H1 (cell line): ENCODE measurements around the gene COL12A1. TPM values are rescaled to one million over a fixed set of nuclear protein-coding genes. Genes with fewer than 3 reads are reported as not detected.

Experiments
- CTCF ChIA-PET: fragments of 300-600 bp; sonication (Branson Sonifier 250); formaldehyde crosslinking; loops from one replicate; lab custom pipeline; 2021; ENCODE audit not compliant: partially characterized antibody; lab: Charles Lee
- POLR2A ChIA-PET: fragments of 300-600 bp; sonication (Branson Sonifier 250); formaldehyde crosslinking; loops from one replicate; lab custom pipeline; 2021; ENCODE audit warnings: inconsistent platforms; ENCODE audit not compliant: partially characterized antibody; lab: Charles Lee
- DNase-seq, 2 experiments: peaks; one replicate each; pipeline versions ENCODE4 v3.0.0 to v3.0.0-alpha.2; 2010 to 2022; ENCODE audit warnings: low spot score in 2 of 2, low read depth in 1 of 2, mixed read lengths in 1 of 2
- FAIRE-seq: peaks from 2 replicates; lab custom pipeline; 2011; peaks lifted over from hg19 to GRCh38; lab: Jason Lieb, UNC
- H2AFZ ChIP-seq: 2 replicates; pipeline ENCODE4 v1.8.1; 2012; ENCODE audit warnings: low read length, inconsistent platforms
- H2AK5ac ChIP-seq: 2 replicates; pipeline ENCODE4 v1.6.1; 2013; ENCODE audit warnings: low read depth, low read length
- H2BK120ac ChIP-seq: replicated peaks from 2 replicates; pipeline ENCODE3; 2013; ENCODE audit warnings: low read depth, low read length, inconsistent platforms
- H2BK12ac ChIP-seq: 2 replicates; pipeline ENCODE4 v1.6.1; 2013; ENCODE audit warnings: low read depth, low read length
- H2BK15ac ChIP-seq: 2 replicates; pipeline ENCODE4 v1.6.1; 2013; ENCODE audit warnings: low read length
- H2BK20ac ChIP-seq: 2 replicates; pipeline ENCODE4 v1.6.1; 2013; ENCODE audit warnings: low read length
- H2BK5ac ChIP-seq: 2 replicates; pipeline ENCODE4 v1.6.1; 2013; ENCODE audit warnings: low read depth, low read length
- H3K14ac ChIP-seq: 2 replicates; pipeline ENCODE4 v1.6.1; 2013; ENCODE audit warnings: inconsistent platforms; ENCODE audit not compliant: insufficient read length
- H3K18ac ChIP-seq: 2 replicates; pipeline ENCODE4 v1.6.1; 2013; ENCODE audit warnings: low read length; ENCODE audit errors: extremely low read depth
- H3K23ac ChIP-seq: 2 replicates; pipeline ENCODE4 v1.6.1; 2013; ENCODE audit warnings: inconsistent platforms; ENCODE audit not compliant: insufficient read length
- H3K23me2 ChIP-seq: 2 replicates; pipeline ENCODE4 v1.6.1; 2013; ENCODE audit warnings: low read depth, low read length
- H3K27ac ChIP-seq: 2 replicates; pipeline ENCODE4 v1.6.1; 2011; ENCODE audit warnings: low read depth, low read length, inconsistent platforms
- H3K27me3 ChIP-seq, 4 experiments: replicated peaks in 1 of 4; 1 replicate in 1 of 4; 2 replicates in 3 of 4; pipeline versions ENCODE4 v1.6.1 to v1.8.1; 2011 to 2013; ENCODE audit warnings: low read length in 3 of 4, mild to moderate bottlenecking in 3 of 4, inconsistent platforms in 2 of 4, mixed read lengths in 2 of 4, moderate library complexity in 1 of 4; ENCODE audit not compliant: control insufficient read depth in 3 of 4, insufficient read depth in 3 of 4; ENCODE audit errors: extremely low read depth in 1 of 4
- H3K36me3 ChIP-seq, 4 experiments: 2 replicates each; pipeline versions ENCODE4 v1.6.1 to v1.8.1; 2011 to 2013; ENCODE audit warnings: mild to moderate bottlenecking in 4 of 4, low read length in 3 of 4, moderate library complexity in 2 of 4, control low read depth in 1 of 4, inconsistent platforms in 1 of 4; ENCODE audit not compliant: insufficient read depth in 4 of 4, control insufficient read depth in 2 of 4
- H3K4ac ChIP-seq: replicated peaks from 2 replicates; pipeline ENCODE3; 2013; ENCODE audit warnings: low read length, low read depth, mixed read lengths, inconsistent platforms; ENCODE audit not compliant: insufficient read length
- H3K4me1 ChIP-seq, 4 experiments: replicated peaks in 1 of 4; 1 replicate in 1 of 4; 2 replicates in 3 of 4; pipeline versions ENCODE4 v1.6.1 to v1.8.1; 2011 to 2013; ENCODE audit warnings: low read length in 3 of 4, inconsistent platforms in 2 of 4, mixed read lengths in 1 of 4; ENCODE audit not compliant: insufficient read depth in 4 of 4, control insufficient read depth in 3 of 4
- H3K4me2 ChIP-seq, 2 experiments: 2 replicates each; pipeline versions ENCODE4 v1.6.1 to v1.8.1; 2011 to 2013; ENCODE audit warnings: low read depth in 2 of 2, low read length in 2 of 2, control low read depth in 1 of 2, inconsistent platforms in 1 of 2, mild to moderate bottlenecking in 1 of 2; ENCODE audit not compliant: insufficient read depth in 1 of 2
- H3K4me3 ChIP-seq, 4 experiments: fragments of 200-600, 300-600 bp in 1 of 4; sonication (generic), shearing (Covaris generic), sonication (Bioruptor Twin) in 1 of 4; 2 replicates each; pipeline versions ENCODE4 v1.5.1 to v1.8.1; 2011 to 2016; ENCODE audit warnings: low read length in 4 of 4, low read depth in 3 of 4, control low read depth in 2 of 4, inconsistent platforms in 2 of 4, mild to moderate bottlenecking in 2 of 4, mixed read lengths in 1 of 4, moderate library complexity in 1 of 4; ENCODE audit not compliant: insufficient read depth in 2 of 4; ENCODE audit errors: extremely low read depth in 1 of 4
- H3K56ac ChIP-seq: replicated peaks from 2 replicates; pipeline ENCODE3; 2013; ENCODE audit warnings: low read depth, mild to moderate bottlenecking, mixed read lengths, low read length, inconsistent platforms; ENCODE audit not compliant: insufficient read length
- H3K79me1 ChIP-seq: 2 replicates; pipeline ENCODE4 v1.6.1; 2013; ENCODE audit warnings: low read depth, low read length, control low read depth
- H3K79me2 ChIP-seq, 2 experiments: 2 replicates each; pipeline versions ENCODE4 v1.6.1 to v1.8.1; 2012 to 2013; ENCODE audit warnings: low read length in 2 of 2, mild to moderate bottlenecking in 2 of 2, inconsistent platforms in 1 of 2; ENCODE audit not compliant: insufficient read depth in 2 of 2, control insufficient read depth in 1 of 2
- H3K9ac ChIP-seq, 4 experiments: replicated peaks in 1 of 4; 1 replicate in 1 of 4; 2 replicates in 3 of 4; pipeline versions ENCODE4 v1.6.1 to v1.8.1; 2011 to 2013; ENCODE audit warnings: low read depth in 3 of 4, low read length in 3 of 4, control low read depth in 2 of 4, mild to moderate bottlenecking in 2 of 4, moderate library complexity in 2 of 4, inconsistent platforms in 1 of 4; ENCODE audit errors: extremely low read depth in 1 of 4
- H3K9me3 ChIP-seq, 2 experiments: 2 replicates each; pipeline versions ENCODE4 v1.6.1 to v1.8.1; 2012 to 2013; ENCODE audit warnings: mild to moderate bottlenecking in 2 of 2, moderate library complexity in 2 of 2, control low read depth in 1 of 2, inconsistent platforms in 1 of 2, low read depth in 1 of 2, low read length in 1 of 2, mixed read lengths in 1 of 2; ENCODE audit not compliant: insufficient read depth in 2 of 2
- H4K20me1 ChIP-seq, 2 experiments: replicated peaks in 1 of 2; 2 replicates each; pipeline versions ENCODE3 to v1.8.1; 2011 to 2013; ENCODE audit warnings: inconsistent platforms in 2 of 2, low read length in 2 of 2, mild to moderate bottlenecking in 1 of 2; ENCODE audit not compliant: insufficient read depth in 2 of 2, control insufficient read depth in 1 of 2
- H4K5ac ChIP-seq: 2 replicates; pipeline ENCODE4 v1.6.1; 2013; ENCODE audit warnings: low read length, low read depth, mixed read lengths, inconsistent platforms; ENCODE audit not compliant: insufficient read length
- H4K8ac ChIP-seq: 2 replicates; pipeline ENCODE4 v1.8.0; 2013; ENCODE audit warnings: mild to moderate bottlenecking, moderate library complexity, low read length, inconsistent platforms; ENCODE audit not compliant: insufficient read depth; ENCODE audit errors: extremely low read depth
- H4K91ac ChIP-seq: replicated peaks from 2 replicates; pipeline ENCODE3; 2013; ENCODE audit warnings: low read length, mixed read lengths, inconsistent platforms; ENCODE audit not compliant: insufficient read length
- ASH2L ChIP-seq: fragments of 200-600, 300-600 bp; sonication (generic); IDR thresholded peaks from one replicate; pipeline ENCODE4 v1.7.1; 2017; ENCODE audit warnings: low read length
- BACH1 ChIP-seq: IDR thresholded peaks from 2 replicates; pipeline ENCODE4 v1.6.1; 2012; ENCODE audit warnings: low read length, improper control_type of control experiment
- CREB1 ChIP-seq: IDR thresholded peaks from 2 replicates; pipeline ENCODE4 v1.6.1; 2012; ENCODE audit warnings: inconsistent platforms
- EP300 ChIP-seq, 2 experiments: IDR thresholded peaks; 1 replicate in 1 of 2; 2 replicates in 1 of 2; pipeline ENCODE4 v1.6.1; 2011 to 2012; ENCODE audit warnings: low read depth in 2 of 2, low read length in 2 of 2, mild to moderate bottlenecking in 2 of 2, borderline replicate concordance in 1 of 2, inconsistent platforms in 1 of 2, moderate library complexity in 1 of 2
- HDAC2 ChIP-seq, 2 experiments: fragments of 300-600 bp in 1 of 2; sonication (generic) in 1 of 2; IDR thresholded peaks; 2 replicates each; pipeline ENCODE4 v1.6.1; 2011 to 2012; ENCODE audit warnings: low read depth in 2 of 2, low read length in 2 of 2, mild to moderate bottlenecking in 2 of 2, moderate library complexity in 2 of 2, borderline replicate concordance in 1 of 2, inconsistent platforms in 1 of 2
- RBBP5 ChIP-seq: IDR thresholded peaks from 2 replicates; pipeline ENCODE4 v1.7.1; 2012; ENCODE audit warnings: low read depth, mild to moderate bottlenecking, inconsistent platforms, low read length, moderate library complexity, borderline replicate concordance
- RFX5 ChIP-seq: IDR thresholded peaks from 2 replicates; pipeline ENCODE4 v1.6.1; 2011; ENCODE audit warnings: low read depth, low read length, improper control_type of control experiment, borderline replicate concordance
- SIN3A ChIP-seq, 2 experiments: IDR thresholded peaks in 1 of 2; conservative IDR thresholded peaks in 1 of 2; 2 replicates each; pipeline ENCODE4 v1.6.1; 2011 to 2012; ENCODE audit warnings: low read length in 2 of 2, improper control_type of control experiment in 1 of 2, low read depth in 1 of 2, mild to moderate bottlenecking in 1 of 2
- SIX5 ChIP-seq: IDR thresholded peaks from 2 replicates; pipeline ENCODE4 v1.6.1; 2011; ENCODE audit warnings: mild to moderate bottlenecking, low read depth, low read length
- SRF ChIP-seq: IDR thresholded peaks from 2 replicates; pipeline ENCODE4 v1.6.1; 2011; ENCODE audit warnings: mild to moderate bottlenecking, low read depth, low read length, moderate library complexity
- YY1 ChIP-seq: IDR thresholded peaks from 2 replicates; pipeline ENCODE4 v1.6.1; 2011; ENCODE audit warnings: low read depth, mild to moderate bottlenecking, low read length
- WGBS, 2 experiments: shearing (Covaris generic) in 1 of 2; methylation state at CpG; one replicate each; pipeline versions ENCODE4 v1.1.6 to v1.1.7; 2013 to 2015; ENCODE audit warnings: low lambda C conversion rate in 2 of 2, mixed read lengths in 2 of 2, inconsistent platforms in 1 of 2, low coverage in 1 of 2, missing lambda C conversion rate in 1 of 2; ENCODE audit not compliant: insufficient replicate concordance in 2 of 2, insufficient coverage in 1 of 2, insufficient read length in 1 of 2; ENCODE audit errors: extremely low coverage in 1 of 2, missing lambda C conversion rate in 1 of 2; 5-methylcytosine and 5-hydroxymethylcytosine counted together
- polyA plus RNA-seq, 7 experiments: library from polyadenylated mRNA; depleted of rRNA in 3 of 7; stranded (reverse) in 5 of 7; unstranded in 2 of 7; fragments of >200 nt in 5 of 7; fragments of 200-250 nt in 2 of 7; gene quantifications; 1 replicate in 5 of 7; 2 replicates in 1 of 7; 4 replicates in 1 of 7; pipeline versions ENCODE4 v1.2.1 to v1.2.3, GENCODE V29; 2011 to 2013; ENCODE audit warnings: missing spikeins in 2 of 7, mixed read lengths in 2 of 7
- total RNA-seq: library from RNA; stranded (reverse); fragmentation: NEBNext Ultra II Directional; extraction: Animal tissue kit (Norgen Biotek cat#: 25700); gene quantifications from 2 replicates; pipeline ENCODE4 v1.2.1, GENCODE V29; 2021

Gene COL12A1
- total and polyA plus RNA-seq, 2 of the 8 experiments (the other 6 are each of a cell fraction or from before 2014, with no cell fraction given): 1.4 to 4.7 TPM

- H3K9me3 ChIP-seq: no peaks in the 10 kb centered on the region
- peak overlapping the region in 1 of 4 experiments; percentile 1; a peak in 1 of 7 replicates for H3K9ac ChIP-seq
- no peak overlapping the region for H2BK20ac ChIP-seq
- ChIA-PET CTCF (interaction anchor here (0.6 to 11.0 kb wide), 24 partner anchors 11 to 1466 kb away, joined by 3 to 104 read pairs (median 5); no protein-coding TSS in a partner anchor), POLR2A (interaction anchor here (0.8 to 1.2 kb wide), 3 partner anchors 30 to 396 kb away, joined by 3 to 4 read pairs (median 3); partner anchors contain the start of gene SENP6)
- H3K23me2 ChIP-seq: peaks cover 45% of the 10 kb centered on the region
- peaks cover 0 to 2% of the 10 kb centered on the region in 2 experiments for H4K20me1 ChIP-seq
- no peak overlapping the region for H4K91ac ChIP-seq
- H3K56ac ChIP-seq: no peak overlapping the region
- H4K8ac ChIP-seq: no peak overlapping the region
- H4K5ac ChIP-seq: no peak overlapping the region
- H2AK5ac ChIP-seq: no peak overlapping the region
- H3K36me3 ChIP-seq: no peaks in the 10 kb centered on the region
- peaks cover 0 to 29% (median 9%) of the 10 kb centered on the region in 4 experiments; a peak in 4 of 7 replicates for H3K4me1 ChIP-seq
- H2BK15ac ChIP-seq: peak overlapping the region; percentile 41; the same call in 1 of the 2 replicates
- H3K27me3 ChIP-seq: peaks cover 40 to 80% (median 72%) of the 10 kb centered on the region in 4 experiments
- FAIRE-seq: no peak
- no peak overlapping the region for H2BK120ac ChIP-seq
- 2% methylated on average over 47 of the region's 47 CpGs; no CpG with 5 or more reads in 1 of the 2 experiments for WGBS, 2 experiments
- no peak overlapping the region for H3K14ac ChIP-seq
- H2BK5ac ChIP-seq: no peak overlapping the region
- H3K23ac ChIP-seq: no peak overlapping the region
- H2AFZ ChIP-seq: peak overlapping the region; percentile 94
- peak overlapping the region; percentile 65; the same call in 1 of the 2 replicates for H2BK12ac ChIP-seq
- peak in 1 of 2 experiments; percentile 74 for DNase-seq
- H3K79me1 ChIP-seq: no peaks in the 10 kb centered on the region
- H3K4me3 ChIP-seq: peak overlapping the region; percentile 55 to 77 (median 66)
- no peak overlapping the region; the same call in 1 of the 2 replicates for H3K18ac ChIP-seq
- no peaks in the 10 kb centered on the region for H3K79me2 ChIP-seq
- no peak overlapping the region for H3K27ac ChIP-seq
- H3K4ac ChIP-seq: no peak overlapping the region
- peak overlapping the region; percentile 97 to 99 for H3K4me2 ChIP-seq
- no peak for TF ChIP-seq ASH2L
- TF ChIP-seq SRF: no peak
- TF ChIP-seq HDAC2 (IDR thresholded peaks at IDR 0.05; ENCODE audit: borderline replicate concordance in 1 of 2, low read depth in 2 of 2, low read length in 2 of 2): no peak; a peak in 1 of 4 replicates
- TF ChIP-seq BACH1: 0 out of 2 replicates have a peak, but pooled peaks have one; percentile 4
- TF ChIP-seq RFX5: no peak
- no peak for TF ChIP-seq CREB1
- no peak for TF ChIP-seq SIX5
- TF ChIP-seq SIN3A (conservative IDR thresholded peaks at IDR 0.05 in 1 of 2, IDR thresholded peaks at IDR 0.05 in 1 of 2; ENCODE audit: low read depth in 1 of 2, low read length in 2 of 2): no peak
- peak; percentile 27 for TF ChIP-seq RBBP5
- 0 out of 2 replicates have a peak, but pooled peaks have one; percentile 16 for TF ChIP-seq YY1
- no peak for TF ChIP-seq EP300 (IDR thresholded peaks at IDR 0.05; ENCODE audit: borderline replicate concordance in 1 of 2, low read depth in 2 of 2, low read length in 2 of 2)
Observed at GRCh38 chr6:75204959-75205775, 686 bp downstream of the COL12A1 start.
